WTC11 (cell line): ENCODE measurements around the gene SFTPD. TPM values are rescaled to one million over a fixed set of nuclear protein-coding genes. Genes with fewer than 3 reads are reported as not detected.

ENCODE experiments used
- ATAC-seq: fragments of 200-7000 bp; cut with Tn5 transposase; 2 replicates; pipeline ENCODE4 v1.10.0; 2021; ENCODE audit warnings: mild to moderate bottlenecking, moderate library complexity
- CTCF ChIA-PET: fragments of 300-600 bp; sonication (Branson Sonifier 250); formaldehyde crosslinking; loops from one replicate; lab custom pipeline; 2021; ENCODE audit warnings: antibody characterized with exemption; lab: Charles Lee
- POLR2A ChIA-PET: fragments of 350-600 bp; sonication (Branson Sonifier 250); formaldehyde crosslinking; loops from one replicate; lab custom pipeline; 2021; ENCODE audit warnings: antibody characterized with exemption; lab: Charles Lee
- DNase-seq: peaks from one replicate; pipeline ENCODE4 v3.0.0; 2021; ENCODE audit warnings: low spot score
- H3K27ac Mint-ChIP-seq: 2 replicates; pipeline ENCODE4 v1.8.0; 2021; ENCODE audit warnings: mixed read lengths
- H3K27me3 Mint-ChIP-seq: 2 replicates; pipeline ENCODE4 v1.8.0; 2021; ENCODE audit warnings: low read depth, mild to moderate bottlenecking, moderate library complexity, mixed read lengths
- H3K36me3 Mint-ChIP-seq: 2 replicates; pipeline ENCODE4 v1.8.0; 2021; ENCODE audit warnings: mixed read lengths
- H3K4me1 Mint-ChIP-seq: 2 replicates; pipeline ENCODE4 v1.8.0; 2022; ENCODE audit warnings: mixed read lengths
- H3K4me3 Mint-ChIP-seq: 2 replicates; pipeline ENCODE4 v1.8.0; 2021; ENCODE audit warnings: mild to moderate bottlenecking, moderate library complexity, mixed read lengths
- H3K9me3 Mint-ChIP-seq: 2 replicates; pipeline ENCODE4 v1.8.0; 2021; ENCODE audit warnings: mixed read lengths
- ATF1 ChIP-seq: sonication (generic); formaldehyde crosslinking; IDR thresholded peaks from 2 replicates; pipeline ENCODE4 v1.8.1; 2023; ENCODE audit warnings: mild to moderate bottlenecking, moderate library complexity, missing genetic modification reagents
- HMGA2 ChIP-seq: fragments of 250-450 bp; sonication (Bioruptor Pico); IDR thresholded peaks from 2 replicates; pipeline ENCODE4 v1.4.0; 2021; ENCODE audit warnings: mild to moderate bottlenecking, moderate library complexity
- NFE2L1 ChIP-seq: sonication (generic); formaldehyde crosslinking; IDR thresholded peaks from 2 replicates; pipeline ENCODE4 v1.8.1; 2023; ENCODE audit warnings: missing genetic modification reagents
- RORB ChIP-seq: fragments of 250-450 bp; sonication (Bioruptor Pico); IDR thresholded peaks from 2 replicates; pipeline ENCODE4 v1.9.0; 2021; ENCODE audit warnings: mild to moderate bottlenecking
- SMAD3 ChIP-seq: sonication (generic); formaldehyde crosslinking; IDR thresholded peaks from 2 replicates; pipeline ENCODE4 v1.8.0; 2022; ENCODE audit warnings: missing genetic modification reagents, mild to moderate bottlenecking, borderline replicate concordance
- SOX15 ChIP-seq: fragments of 250-450 bp; sonication (Bioruptor Pico); IDR thresholded peaks from 2 replicates; pipeline ENCODE4 v1.9.0; 2021; ENCODE audit warnings: mild to moderate bottlenecking
- TCF7 ChIP-seq: sonication (generic); formaldehyde crosslinking; IDR thresholded peaks from 2 replicates; pipeline ENCODE4 v1.8.0; 2022; ENCODE audit warnings: mild to moderate bottlenecking, low read depth, missing genetic modification reagents, moderate library complexity
- TEAD1 ChIP-seq: sonication (generic); formaldehyde crosslinking; IDR thresholded peaks from 2 replicates; pipeline ENCODE4 v1.8.0; 2022; ENCODE audit warnings: mild to moderate bottlenecking, missing genetic modification reagents
- ZNF219 ChIP-seq: sonication (generic); formaldehyde crosslinking; IDR thresholded peaks from 2 replicates; pipeline ENCODE4 v1.8.0; 2023; ENCODE audit warnings: missing genetic modification reagents, mild to moderate bottlenecking, borderline replicate concordance
- total RNA-seq: library from RNA; stranded (reverse); gene quantifications from 3 replicates; pipeline ENCODE4 v1.2.3, GENCODE V29; 2021
- TF ChIP-seq, protein P1 (sequence below): sonication (generic); formaldehyde crosslinking; IDR thresholded peaks from 2 replicates; pipeline ENCODE4 v1.8.1; 2023; ENCODE audit warnings: mild to moderate bottlenecking, missing genetic modification reagents
- TF ChIP-seq, protein P2 (sequence below): fragments of 250-450 bp; sonication (Bioruptor Pico); IDR thresholded peaks from 2 replicates; pipeline ENCODE4 v1.9.0; 2021; ENCODE audit warnings: mild to moderate bottlenecking, borderline replicate concordance
- TF ChIP-seq, protein P3 (sequence below): sonication (generic); formaldehyde crosslinking; IDR thresholded peaks from 2 replicates; pipeline ENCODE4 v1.8.1; 2022; ENCODE audit warnings: missing genetic modification reagents, borderline replicate concordance
- TF ChIP-seq, protein P4 (sequence below): fragments of 250-450 bp; sonication (Bioruptor Pico); IDR thresholded peaks from 2 replicates; pipeline ENCODE4 v1.9.0; 2021; ENCODE audit warnings: moderate library complexity, mild to moderate bottlenecking, inconsistent platforms, borderline replicate concordance
- TF ChIP-seq, protein P5 (sequence below): sonication (generic); formaldehyde crosslinking; conservative IDR thresholded peaks from 2 replicates; pipeline ENCODE4 v1.8.1; 2022; ENCODE audit warnings: mild to moderate bottlenecking, missing genetic modification reagents
- TF ChIP-seq, protein P6 (sequence below): sonication (generic); formaldehyde crosslinking; IDR thresholded peaks from 2 replicates; pipeline ENCODE4 v1.8.1; 2023; ENCODE audit warnings: mild to moderate bottlenecking, missing genetic modification reagents, borderline replicate concordance

SFTPD gene
- total RNA-seq, 1 experiment from 2014 or later: 0.66 TPM

DNA sequence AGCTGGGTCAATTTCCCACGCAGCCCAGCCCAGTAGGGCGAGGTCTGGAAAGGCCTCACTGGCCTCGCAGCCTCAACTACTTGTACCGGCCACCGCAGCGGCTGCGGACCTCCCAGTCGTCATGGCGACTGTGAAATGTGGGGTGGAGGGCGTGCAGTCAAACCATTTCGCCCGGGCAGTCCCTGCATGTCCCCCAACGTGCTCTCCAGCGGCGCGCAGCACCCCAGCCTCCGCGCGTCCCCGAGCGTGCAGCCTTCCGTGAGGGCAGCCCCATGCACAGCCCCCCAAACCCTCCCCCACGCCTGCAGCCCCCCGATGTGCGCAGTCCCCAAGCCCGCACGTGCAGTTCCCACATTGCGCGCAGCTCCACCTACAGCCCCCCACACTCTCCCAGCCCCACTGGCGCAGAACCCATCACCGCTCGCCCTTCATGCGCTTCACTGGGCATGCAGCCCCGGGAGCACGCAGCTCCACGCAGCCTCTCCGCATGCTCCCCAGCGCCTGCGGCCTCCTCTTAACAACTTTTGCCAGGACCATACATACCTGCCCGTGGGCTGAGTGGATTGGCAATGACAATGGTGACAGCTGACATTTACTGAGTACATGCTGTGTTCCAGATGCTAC, 34.5 kb upstream of the SFTPD start:
- Mint-ChIP-seq H3K4me1 (peaks cover 25% of the 10 kb centered on the region), H3K27me3 (peaks cover 61% of the 10 kb centered on the region), H3K36me3 (no peaks in the 10 kb centered on the region), H3K4me3 (0 out of 2 replicates have a peak overlapping the region, but pooled peaks have one; percentile 52), H3K27ac (no peak overlapping the region), H3K9me3 (no peaks in the 10 kb centered on the region)
- ATAC-seq (no peak), DNase-seq (no peak)
- ChIA-PET POLR2A (no interaction called here), CTCF (interaction anchor here (1.1 to 2.4 kb wide), 3 partner anchors 33 to 148 kb away, joined by 3 to 6 read pairs (median 4); no protein-coding TSS in a partner anchor)
- TF ChIP-seq, protein P1, sequence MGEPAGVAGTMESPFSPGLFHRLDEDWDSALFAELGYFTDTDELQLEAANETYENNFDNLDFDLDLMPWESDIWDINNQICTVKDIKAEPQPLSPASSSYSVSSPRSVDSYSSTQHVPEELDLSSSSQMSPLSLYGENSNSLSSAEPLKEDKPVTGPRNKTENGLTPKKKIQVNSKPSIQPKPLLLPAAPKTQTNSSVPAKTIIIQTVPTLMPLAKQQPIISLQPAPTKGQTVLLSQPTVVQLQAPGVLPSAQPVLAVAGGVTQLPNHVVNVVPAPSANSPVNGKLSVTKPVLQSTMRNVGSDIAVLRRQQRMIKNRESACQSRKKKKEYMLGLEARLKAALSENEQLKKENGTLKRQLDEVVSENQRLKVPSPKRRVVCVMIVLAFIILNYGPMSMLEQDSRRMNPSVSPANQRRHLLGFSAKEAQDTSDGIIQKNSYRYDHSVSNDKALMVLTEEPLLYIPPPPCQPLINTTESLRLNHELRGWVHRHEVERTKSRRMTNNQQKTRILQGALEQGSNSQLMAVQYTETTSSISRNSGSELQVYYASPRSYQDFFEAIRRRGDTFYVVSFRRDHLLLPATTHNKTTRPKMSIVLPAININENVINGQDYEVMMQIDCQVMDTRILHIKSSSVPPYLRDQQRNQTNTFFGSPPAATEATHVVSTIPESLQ (CRISPR knock-in tag): no peak
- TF ChIP-seq, protein P2, sequence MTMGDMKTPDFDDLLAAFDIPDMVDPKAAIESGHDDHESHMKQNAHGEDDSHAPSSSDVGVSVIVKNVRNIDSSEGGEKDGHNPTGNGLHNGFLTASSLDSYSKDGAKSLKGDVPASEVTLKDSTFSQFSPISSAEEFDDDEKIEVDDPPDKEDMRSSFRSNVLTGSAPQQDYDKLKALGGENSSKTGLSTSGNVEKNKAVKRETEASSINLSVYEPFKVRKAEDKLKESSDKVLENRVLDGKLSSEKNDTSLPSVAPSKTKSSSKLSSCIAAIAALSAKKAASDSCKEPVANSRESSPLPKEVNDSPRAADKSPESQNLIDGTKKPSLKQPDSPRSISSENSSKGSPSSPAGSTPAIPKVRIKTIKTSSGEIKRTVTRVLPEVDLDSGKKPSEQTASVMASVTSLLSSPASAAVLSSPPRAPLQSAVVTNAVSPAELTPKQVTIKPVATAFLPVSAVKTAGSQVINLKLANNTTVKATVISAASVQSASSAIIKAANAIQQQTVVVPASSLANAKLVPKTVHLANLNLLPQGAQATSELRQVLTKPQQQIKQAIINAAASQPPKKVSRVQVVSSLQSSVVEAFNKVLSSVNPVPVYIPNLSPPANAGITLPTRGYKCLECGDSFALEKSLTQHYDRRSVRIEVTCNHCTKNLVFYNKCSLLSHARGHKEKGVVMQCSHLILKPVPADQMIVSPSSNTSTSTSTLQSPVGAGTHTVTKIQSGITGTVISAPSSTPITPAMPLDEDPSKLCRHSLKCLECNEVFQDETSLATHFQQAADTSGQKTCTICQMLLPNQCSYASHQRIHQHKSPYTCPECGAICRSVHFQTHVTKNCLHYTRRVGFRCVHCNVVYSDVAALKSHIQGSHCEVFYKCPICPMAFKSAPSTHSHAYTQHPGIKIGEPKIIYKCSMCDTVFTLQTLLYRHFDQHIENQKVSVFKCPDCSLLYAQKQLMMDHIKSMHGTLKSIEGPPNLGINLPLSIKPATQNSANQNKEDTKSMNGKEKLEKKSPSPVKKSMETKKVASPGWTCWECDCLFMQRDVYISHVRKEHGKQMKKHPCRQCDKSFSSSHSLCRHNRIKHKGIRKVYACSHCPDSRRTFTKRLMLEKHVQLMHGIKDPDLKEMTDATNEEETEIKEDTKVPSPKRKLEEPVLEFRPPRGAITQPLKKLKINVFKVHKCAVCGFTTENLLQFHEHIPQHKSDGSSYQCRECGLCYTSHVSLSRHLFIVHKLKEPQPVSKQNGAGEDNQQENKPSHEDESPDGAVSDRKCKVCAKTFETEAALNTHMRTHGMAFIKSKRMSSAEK (CRISPR knock-in tag): no peak
- TF ChIP-seq ZNF219 (CRISPR knock-in tag) (no peak), SOX15 (CRISPR knock-in tag) (no peak), RORB (CRISPR knock-in tag) (no peak), NFE2L1 (no peak), ATF1 (CRISPR knock-in tag) (no peak), TCF7 (CRISPR knock-in tag) (no peak), TEAD1 (no peak), HMGA2 (CRISPR knock-in tag) (no peak), SMAD3 (CRISPR knock-in tag) (no peak)
- TF ChIP-seq, protein P3, sequence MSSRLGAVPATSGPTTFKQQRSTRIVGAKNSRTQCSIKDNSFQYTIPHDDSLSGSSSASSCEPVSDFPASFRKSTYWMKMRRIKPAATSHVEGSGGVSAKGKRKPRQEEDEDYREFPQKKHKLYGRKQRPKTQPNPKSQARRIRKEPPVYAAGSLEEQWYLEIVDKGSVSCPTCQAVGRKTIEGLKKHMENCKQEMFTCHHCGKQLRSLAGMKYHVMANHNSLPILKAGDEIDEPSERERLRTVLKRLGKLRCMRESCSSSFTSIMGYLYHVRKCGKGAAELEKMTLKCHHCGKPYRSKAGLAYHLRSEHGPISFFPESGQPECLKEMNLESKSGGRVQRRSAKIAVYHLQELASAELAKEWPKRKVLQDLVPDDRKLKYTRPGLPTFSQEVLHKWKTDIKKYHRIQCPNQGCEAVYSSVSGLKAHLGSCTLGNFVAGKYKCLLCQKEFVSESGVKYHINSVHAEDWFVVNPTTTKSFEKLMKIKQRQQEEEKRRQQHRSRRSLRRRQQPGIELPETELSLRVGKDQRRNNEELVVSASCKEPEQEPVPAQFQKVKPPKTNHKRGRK: no peak
- TF ChIP-seq, protein P4, sequence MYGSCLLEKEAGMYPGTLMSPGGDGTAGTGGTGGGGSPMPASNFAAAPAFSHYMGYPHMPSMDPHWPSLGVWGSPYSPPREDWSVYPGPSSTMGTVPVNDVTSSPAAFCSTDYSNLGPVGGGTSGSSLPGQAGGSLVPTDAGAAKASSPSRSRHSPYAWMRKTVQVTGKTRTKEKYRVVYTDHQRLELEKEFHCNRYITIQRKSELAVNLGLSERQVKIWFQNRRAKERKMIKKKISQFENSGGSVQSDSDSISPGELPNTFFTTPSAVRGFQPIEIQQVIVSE (CRISPR knock-in tag): no peak
- TF ChIP-seq, protein P5, sequence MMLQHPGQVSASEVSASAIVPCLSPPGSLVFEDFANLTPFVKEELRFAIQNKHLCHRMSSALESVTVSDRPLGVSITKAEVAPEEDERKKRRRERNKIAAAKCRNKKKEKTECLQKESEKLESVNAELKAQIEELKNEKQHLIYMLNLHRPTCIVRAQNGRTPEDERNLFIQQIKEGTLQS: no peak
- TF ChIP-seq, protein P6, sequence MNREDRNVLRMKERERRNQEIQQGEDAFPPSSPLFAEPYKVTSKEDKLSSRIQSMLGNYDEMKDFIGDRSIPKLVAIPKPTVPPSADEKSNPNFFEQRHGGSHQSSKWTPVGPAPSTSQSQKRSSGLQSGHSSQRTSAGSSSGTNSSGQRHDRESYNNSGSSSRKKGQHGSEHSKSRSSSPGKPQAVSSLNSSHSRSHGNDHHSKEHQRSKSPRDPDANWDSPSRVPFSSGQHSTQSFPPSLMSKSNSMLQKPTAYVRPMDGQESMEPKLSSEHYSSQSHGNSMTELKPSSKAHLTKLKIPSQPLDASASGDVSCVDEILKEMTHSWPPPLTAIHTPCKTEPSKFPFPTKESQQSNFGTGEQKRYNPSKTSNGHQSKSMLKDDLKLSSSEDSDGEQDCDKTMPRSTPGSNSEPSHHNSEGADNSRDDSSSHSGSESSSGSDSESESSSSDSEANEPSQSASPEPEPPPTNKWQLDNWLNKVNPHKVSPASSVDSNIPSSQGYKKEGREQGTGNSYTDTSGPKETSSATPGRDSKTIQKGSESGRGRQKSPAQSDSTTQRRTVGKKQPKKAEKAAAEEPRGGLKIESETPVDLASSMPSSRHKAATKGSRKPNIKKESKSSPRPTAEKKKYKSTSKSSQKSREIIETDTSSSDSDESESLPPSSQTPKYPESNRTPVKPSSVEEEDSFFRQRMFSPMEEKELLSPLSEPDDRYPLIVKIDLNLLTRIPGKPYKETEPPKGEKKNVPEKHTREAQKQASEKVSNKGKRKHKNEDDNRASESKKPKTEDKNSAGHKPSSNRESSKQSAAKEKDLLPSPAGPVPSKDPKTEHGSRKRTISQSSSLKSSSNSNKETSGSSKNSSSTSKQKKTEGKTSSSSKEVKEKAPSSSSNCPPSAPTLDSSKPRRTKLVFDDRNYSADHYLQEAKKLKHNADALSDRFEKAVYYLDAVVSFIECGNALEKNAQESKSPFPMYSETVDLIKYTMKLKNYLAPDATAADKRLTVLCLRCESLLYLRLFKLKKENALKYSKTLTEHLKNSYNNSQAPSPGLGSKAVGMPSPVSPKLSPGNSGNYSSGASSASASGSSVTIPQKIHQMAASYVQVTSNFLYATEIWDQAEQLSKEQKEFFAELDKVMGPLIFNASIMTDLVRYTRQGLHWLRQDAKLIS (CRISPR knock-in tag): no peak
